Measurements from ENCODE around the gene COL1A2. TPM values are rescaled to one million over a fixed set of nuclear protein-coding genes. Genes with fewer than 3 reads are reported as not detected.
A peak's percentile ranks its signal among the peaks of the same experiment; 100 is the strongest.

The COL1A2 gene
- total and polyA plus RNA-seq, 2 of the 13 experiments (the other 11 are each of a cell fraction or from before 2014, with no cell fraction given): not detected

DNA sequence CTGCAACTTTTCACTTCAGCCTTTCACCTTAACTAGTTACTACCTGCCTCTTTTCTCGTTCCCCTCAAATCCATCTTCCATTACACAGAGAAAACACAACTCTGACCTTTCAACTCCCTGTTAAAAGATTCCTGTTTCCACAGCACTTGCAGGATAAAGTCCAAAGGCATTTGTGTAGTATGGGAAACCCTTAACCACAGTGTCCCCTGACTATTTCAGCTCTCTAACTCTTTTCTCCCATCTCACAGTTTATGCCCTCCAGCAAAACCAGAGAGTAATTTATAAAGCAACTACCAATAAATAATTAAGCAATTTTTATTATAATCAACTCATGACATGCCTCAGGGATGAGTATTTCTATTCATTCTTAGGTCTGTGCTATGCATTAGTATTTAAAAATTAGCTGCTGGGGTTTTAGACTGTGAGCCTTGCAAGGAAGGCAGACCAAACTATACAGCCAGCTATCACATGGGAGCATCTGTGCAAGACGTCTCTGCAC is 51.0 kb downstream of the COL1A2 start (continued):
- TF ChIP-seq NR2C2 (CRISPR knock-in tag; IDR thresholded peaks at IDR 0.05; ENCODE audit: borderline replicate concordance) (peak; percentile 89), HDAC2 (CRISPR knock-in tag; IDR thresholded peaks at IDR 0.05) (peak; percentile 53; the same call in 1 of the 2 replicates), ZC3H4 (CRISPR knock-in tag; IDR thresholded peaks at IDR 0.05; ENCODE audit: borderline replicate concordance) (no peak), MTF2 (CRISPR knock-in tag; IDR thresholded peaks at IDR 0.05; ENCODE audit: borderline replicate concordance) (no peak), ZMYM4 (CRISPR knock-in tag; IDR thresholded peaks at IDR 0.05) (peak; percentile 89), NR2F2 (IDR thresholded peaks at IDR 0.05; ENCODE audit: borderline replicate concordance, low read depth) (peak; percentile 48; the same call in 1 of the 2 replicates), HNF4A (CRISPR knock-in tag; IDR thresholded peaks at IDR 0.05) (peak; percentile 96), SMAD3 (CRISPR knock-in tag; IDR thresholded peaks at IDR 0.05) (no peak), ASH2L (IDR thresholded peaks at IDR 0.05; ENCODE audit: insufficient read length, low read depth, low read length) (peak; percentile 55), IRF2 (CRISPR knock-in tag; IDR thresholded peaks at IDR 0.05) (peak; percentile 34; the same call in 1 of the 2 replicates), RARA (CRISPR knock-in tag; IDR thresholded peaks at IDR 0.05) (peak; percentile 48), KDM2A (CRISPR knock-in tag; IDR thresholded peaks at IDR 0.05; ENCODE audit: borderline replicate concordance, low read depth) (no peak), PPARG (CRISPR knock-in tag; conservative IDR thresholded peaks at IDR 0.05) (peak; percentile 73), ZFP62 (CRISPR knock-in tag; IDR thresholded peaks at IDR 0.05) (no peak), ZNF788 (CRISPR knock-in tag; IDR thresholded peaks at IDR 0.05; ENCODE audit: borderline replicate concordance) (no peak), MED1 (CRISPR knock-in tag; IDR thresholded peaks at IDR 0.05) (peak; percentile 41), NR2F6 (IDR thresholded peaks at IDR 0.05) (peak; percentile 62; the same call in 1 of the 2 replicates), NR2F6 (CRISPR knock-in tag; IDR thresholded peaks at IDR 0.05) (peak; percentile 83)
- TF ChIP-seq, protein P1, sequence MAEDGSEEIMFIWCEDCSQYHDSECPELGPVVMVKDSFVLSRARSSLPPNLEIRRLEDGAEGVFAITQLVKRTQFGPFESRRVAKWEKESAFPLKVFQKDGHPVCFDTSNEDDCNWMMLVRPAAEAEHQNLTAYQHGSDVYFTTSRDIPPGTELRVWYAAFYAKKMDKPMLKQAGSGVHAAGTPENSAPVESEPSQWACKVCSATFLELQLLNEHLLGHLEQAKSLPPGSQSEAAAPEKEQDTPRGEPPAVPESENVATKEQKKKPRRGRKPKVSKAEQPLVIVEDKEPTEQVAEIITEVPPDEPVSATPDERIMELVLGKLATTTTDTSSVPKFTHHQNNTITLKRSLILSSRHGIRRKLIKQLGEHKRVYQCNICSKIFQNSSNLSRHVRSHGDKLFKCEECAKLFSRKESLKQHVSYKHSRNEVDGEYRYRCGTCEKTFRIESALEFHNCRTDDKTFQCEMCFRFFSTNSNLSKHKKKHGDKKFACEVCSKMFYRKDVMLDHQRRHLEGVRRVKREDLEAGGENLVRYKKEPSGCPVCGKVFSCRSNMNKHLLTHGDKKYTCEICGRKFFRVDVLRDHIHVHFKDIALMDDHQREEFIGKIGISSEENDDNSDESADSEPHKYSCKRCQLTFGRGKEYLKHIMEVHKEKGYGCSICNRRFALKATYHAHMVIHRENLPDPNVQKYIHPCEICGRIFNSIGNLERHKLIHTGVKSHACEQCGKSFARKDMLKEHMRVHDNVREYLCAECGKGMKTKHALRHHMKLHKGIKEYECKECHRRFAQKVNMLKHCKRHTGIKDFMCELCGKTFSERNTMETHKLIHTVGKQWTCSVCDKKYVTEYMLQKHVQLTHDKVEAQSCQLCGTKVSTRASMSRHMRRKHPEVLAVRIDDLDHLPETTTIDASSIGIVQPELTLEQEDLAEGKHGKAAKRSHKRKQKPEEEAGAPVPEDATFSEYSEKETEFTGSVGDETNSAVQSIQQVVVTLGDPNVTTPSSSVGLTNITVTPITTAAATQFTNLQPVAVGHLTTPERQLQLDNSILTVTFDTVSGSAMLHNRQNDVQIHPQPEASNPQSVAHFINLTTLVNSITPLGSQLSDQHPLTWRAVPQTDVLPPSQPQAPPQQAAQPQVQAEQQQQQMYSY (CRISPR knock-in tag; IDR thresholded peaks at IDR 0.05): peak; percentile 31; the same call in 1 of the 2 replicates
- TF ChIP-seq, protein P2, sequence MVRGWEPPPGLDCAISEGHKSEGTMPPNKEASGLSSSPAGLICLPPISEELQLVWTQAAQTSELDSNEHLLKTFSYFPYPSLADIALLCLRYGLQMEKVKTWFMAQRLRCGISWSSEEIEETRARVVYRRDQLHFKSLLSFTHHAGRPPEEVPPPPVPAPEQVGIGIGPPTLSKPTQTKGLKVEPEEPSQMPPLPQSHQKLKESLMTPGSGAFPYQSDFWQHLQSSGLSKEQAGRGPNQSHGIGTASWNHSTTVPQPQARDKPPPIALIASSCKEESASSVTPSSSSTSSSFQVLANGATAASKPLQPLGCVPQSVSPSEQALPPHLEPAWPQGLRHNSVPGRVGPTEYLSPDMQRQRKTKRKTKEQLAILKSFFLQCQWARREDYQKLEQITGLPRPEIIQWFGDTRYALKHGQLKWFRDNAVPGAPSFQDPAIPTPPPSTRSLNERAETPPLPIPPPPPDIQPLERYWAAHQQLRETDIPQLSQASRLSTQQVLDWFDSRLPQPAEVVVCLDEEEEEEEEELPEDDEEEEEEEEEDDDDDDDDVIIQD (CRISPR knock-in tag; IDR thresholded peaks at IDR 0.05; ENCODE audit: low read depth): peak; percentile 98
- TF ChIP-seq, protein P3, sequence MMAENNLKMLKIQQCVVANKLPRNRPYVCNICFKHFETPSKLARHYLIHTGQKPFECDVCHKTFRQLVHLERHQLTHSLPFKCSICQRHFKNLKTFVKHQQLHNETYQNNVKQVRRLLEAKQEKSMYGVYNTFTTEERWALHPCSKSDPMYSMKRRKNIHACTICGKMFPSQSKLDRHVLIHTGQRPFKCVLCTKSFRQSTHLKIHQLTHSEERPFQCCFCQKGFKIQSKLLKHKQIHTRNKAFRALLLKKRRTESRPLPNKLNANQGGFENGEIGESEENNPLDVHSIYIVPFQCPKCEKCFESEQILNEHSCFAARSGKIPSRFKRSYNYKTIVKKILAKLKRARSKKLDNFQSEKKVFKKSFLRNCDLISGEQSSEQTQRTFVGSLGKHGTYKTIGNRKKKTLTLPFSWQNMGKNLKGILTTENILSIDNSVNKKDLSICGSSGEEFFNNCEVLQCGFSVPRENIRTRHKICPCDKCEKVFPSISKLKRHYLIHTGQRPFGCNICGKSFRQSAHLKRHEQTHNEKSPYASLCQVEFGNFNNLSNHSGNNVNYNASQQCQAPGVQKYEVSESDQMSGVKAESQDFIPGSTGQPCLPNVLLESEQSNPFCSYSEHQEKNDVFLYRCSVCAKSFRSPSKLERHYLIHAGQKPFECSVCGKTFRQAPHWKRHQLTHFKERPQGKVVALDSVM (CRISPR knock-in tag; IDR thresholded peaks at IDR 0.05): no peak
- TF ChIP-seq, protein P4, sequence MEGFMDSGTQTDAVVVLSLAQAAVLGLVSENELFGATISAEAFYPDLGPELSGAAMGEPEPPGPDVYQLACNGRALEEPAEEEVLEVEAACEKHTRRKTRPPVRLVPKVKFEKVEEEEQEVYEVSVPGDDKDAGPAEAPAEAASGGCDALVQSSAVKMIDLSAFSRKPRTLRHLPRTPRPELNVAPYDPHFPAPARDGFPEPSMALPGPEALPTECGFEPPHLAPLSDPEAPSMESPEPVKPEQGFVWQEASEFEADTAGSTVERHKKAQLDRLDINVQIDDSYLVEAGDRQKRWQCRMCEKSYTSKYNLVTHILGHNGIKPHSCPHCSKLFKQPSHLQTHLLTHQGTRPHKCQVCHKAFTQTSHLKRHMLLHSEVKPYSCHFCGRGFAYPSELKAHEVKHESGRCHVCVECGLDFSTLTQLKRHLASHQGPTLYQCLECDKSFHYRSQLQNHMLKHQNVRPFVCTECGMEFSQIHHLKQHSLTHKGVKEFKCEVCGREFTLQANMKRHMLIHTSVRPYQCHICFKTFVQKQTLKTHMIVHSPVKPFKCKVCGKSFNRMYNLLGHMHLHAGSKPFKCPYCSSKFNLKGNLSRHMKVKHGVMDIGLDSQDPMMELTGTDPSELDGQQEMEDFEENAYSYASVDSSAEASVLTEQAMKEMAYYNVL (CRISPR knock-in tag; IDR thresholded peaks at IDR 0.05; ENCODE audit: borderline replicate concordance): peak; percentile 73
